GM21576 (cell line): ENCODE results near the gene MICAL2.

Experiments used
- ATAC-seq: cut with Tn5 transposase; IDR thresholded peaks from one replicate; pipeline ENCODE4 v1.9.1; 2021; ENCODE audit warnings: mild to moderate bottlenecking, moderate library complexity; ENCODE audit not compliant: unreplicated experiment

The MICAL2 gene

GRCh38 chr11:12266132-12266531 is 155.7 kb downstream of the MICAL2 start:
- ATAC-seq: no peak

GRCh38 chr11:12266943-12267342 is 156.6 kb downstream of the MICAL2 start:
- no peak for ATAC-seq

GRCh38 chr11:12267921-12268320 is 157.5 kb downstream of the MICAL2 start:
- ATAC-seq: no peak

GRCh38 chr11:12269104-12269441 is 158.7 kb downstream of the MICAL2 start:
- no peak for ATAC-seq

GRCh38 chr11:12269446-12270214 is 159.2 kb downstream of the MICAL2 start:
- no peak for ATAC-seq

GRCh38 chr11:12270215-12270797 is 159.9 kb downstream of the MICAL2 start:
- ATAC-seq: no peak

- ATAC-seq: no peak
Observed at GRCh38 chr11:12270817-12271216, 160.4 kb downstream of the MICAL2 start.

- no peak for ATAC-seq
Observed at GRCh38 chr11:12271241-12271640, 160.9 kb downstream of the MICAL2 start.

GRCh38 chr11:12271826-12272366 is 161.5 kb downstream of the MICAL2 start:
- ATAC-seq: no peak

GRCh38 chr11:12272821-12273617 is 162.6 kb downstream of the MICAL2 start:
- no peak for ATAC-seq

GRCh38 chr11:12273618-12273995 is 163.2 kb downstream of the MICAL2 start:
- no peak for ATAC-seq

GRCh38 chr11:12274056-12274455 is 163.7 kb downstream of the MICAL2 start:
- no peak for ATAC-seq

GRCh38 chr11:12274558-12275197 is 164.3 kb downstream of the MICAL2 start:
- ATAC-seq: no peak

- ATAC-seq: no peak
Observed at GRCh38 chr11:12275818-12276217, 165.4 kb downstream of the MICAL2 start.

- ATAC-seq: no peak
Observed at GRCh38 chr11:12276356-12276755, 166.0 kb downstream of the MICAL2 start.

GRCh38 chr11:12276831-12277475 is 166.6 kb downstream of the MICAL2 start:
- ATAC-seq: no peak

GRCh38 chr11:12278766-12279671 is 168.6 kb downstream of the MICAL2 start:
- ATAC-seq: no peak

GRCh38 chr11:12279672-12280108 is 169.3 kb downstream of the MICAL2 start:
- ATAC-seq: no peak

- no peak for ATAC-seq
Observed at GRCh38 chr11:12280199-12280837, 169.9 kb downstream of the MICAL2 start.
